ENCODE data around the gene SMURF2. TPM values are rescaled to one million over a fixed set of nuclear protein-coding genes. Genes with fewer than 3 reads are reported as not detected.

SMURF2 gene
- total and polyA plus RNA-seq, 9 of the 15 experiments (the other 6 are each of a cell fraction or from before 2014, with no cell fraction given): 3.8 to 22.0 (median 14.8) TPM

DNA sequence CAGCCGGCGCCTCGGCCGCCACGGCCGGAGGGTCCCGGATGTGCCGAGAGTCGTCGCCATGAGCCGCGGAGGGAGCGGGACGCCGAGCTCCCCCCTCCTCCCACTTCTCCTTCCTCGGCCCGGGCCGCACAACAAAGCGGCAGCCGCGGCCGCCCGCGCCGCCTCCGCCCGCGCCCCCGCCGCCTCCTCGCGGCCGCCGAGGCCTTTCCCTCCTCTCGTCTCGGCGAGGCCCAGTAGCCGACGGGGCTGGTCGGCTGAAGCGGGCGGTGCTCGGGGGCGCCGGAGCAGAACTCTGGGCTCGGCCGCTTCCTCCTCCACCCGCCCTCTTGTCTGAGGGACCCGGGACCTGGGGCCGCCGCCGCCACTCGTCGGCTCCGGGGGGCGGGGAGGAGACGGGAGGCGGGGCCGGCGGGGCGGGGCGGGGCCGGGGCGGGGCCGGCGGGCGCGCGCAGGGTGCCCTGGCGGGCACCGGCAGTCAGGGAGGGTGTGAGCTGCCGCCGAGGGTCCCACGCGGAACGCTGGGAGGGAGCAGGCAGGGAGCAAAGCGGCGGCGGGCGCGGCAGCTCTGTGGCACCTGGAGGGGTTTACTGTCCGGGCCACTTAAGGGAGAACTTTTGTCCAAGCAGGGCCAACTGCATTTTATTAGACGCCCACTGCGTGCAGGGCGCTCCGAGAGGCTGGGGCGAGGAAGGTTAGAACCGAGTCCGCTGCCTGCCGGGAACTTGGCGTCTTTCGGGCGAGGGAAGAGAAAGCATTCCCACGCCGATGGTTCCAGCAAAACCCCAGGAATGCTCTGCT lies at the start of gene SMURF2 (continued):
- TF ChIP-seq, protein P1, sequence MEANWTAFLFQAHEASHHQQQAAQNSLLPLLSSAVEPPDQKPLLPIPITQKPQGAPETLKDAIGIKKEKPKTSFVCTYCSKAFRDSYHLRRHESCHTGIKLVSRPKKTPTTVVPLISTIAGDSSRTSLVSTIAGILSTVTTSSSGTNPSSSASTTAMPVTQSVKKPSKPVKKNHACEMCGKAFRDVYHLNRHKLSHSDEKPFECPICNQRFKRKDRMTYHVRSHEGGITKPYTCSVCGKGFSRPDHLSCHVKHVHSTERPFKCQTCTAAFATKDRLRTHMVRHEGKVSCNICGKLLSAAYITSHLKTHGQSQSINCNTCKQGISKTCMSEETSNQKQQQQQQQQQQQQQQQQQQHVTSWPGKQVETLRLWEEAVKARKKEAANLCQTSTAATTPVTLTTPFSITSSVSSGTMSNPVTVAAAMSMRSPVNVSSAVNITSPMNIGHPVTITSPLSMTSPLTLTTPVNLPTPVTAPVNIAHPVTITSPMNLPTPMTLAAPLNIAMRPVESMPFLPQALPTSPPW (CRISPR knock-in tag; IDR thresholded peaks at IDR 0.05): peak; percentile 95
- TF ChIP-seq ILK (tag; IDR thresholded peaks at IDR 0.05; ENCODE audit: borderline replicate concordance, low read depth): no peak
- TF ChIP-seq ZNF785 (CRISPR knock-in tag; IDR thresholded peaks at IDR 0.05): no peak
- no peak for TF ChIP-seq CHCHD3 (CRISPR knock-in tag; IDR thresholded peaks at IDR 0.05)
- TF ChIP-seq STAG1 (CRISPR knock-in tag; IDR thresholded peaks at IDR 0.05; ENCODE audit: borderline replicate concordance): no peak
- TF ChIP-seq CBX2 (IDR thresholded peaks at IDR 0.05; ENCODE audit: insufficient read depth, low read length, poor library complexity, severe bottlenecking): no peak
- TF ChIP-seq PURB (CRISPR knock-in tag; IDR thresholded peaks at IDR 0.05; ENCODE audit: low read depth): no peak
- no peak for TF ChIP-seq MCM2 (IDR thresholded peaks at IDR 0.05; ENCODE audit: low read depth)
- TF ChIP-seq ZNF146 (CRISPR knock-in tag; IDR thresholded peaks at IDR 0.05; ENCODE audit: unreplicated experiment): no peak
- no peak for TF ChIP-seq RBM22 (IDR thresholded peaks at IDR 0.05; ENCODE audit: low read depth, low read length, poor library complexity, severe bottlenecking)
- peak; percentile 90 for TF ChIP-seq GATAD2B (IDR thresholded peaks at IDR 0.05; ENCODE audit: borderline replicate concordance)
- TF ChIP-seq XRCC4 (IDR thresholded peaks at IDR 0.05; ENCODE audit: extremely low read depth, insufficient read depth, insufficient read length): no peak
- TF ChIP-seq, protein P2, sequence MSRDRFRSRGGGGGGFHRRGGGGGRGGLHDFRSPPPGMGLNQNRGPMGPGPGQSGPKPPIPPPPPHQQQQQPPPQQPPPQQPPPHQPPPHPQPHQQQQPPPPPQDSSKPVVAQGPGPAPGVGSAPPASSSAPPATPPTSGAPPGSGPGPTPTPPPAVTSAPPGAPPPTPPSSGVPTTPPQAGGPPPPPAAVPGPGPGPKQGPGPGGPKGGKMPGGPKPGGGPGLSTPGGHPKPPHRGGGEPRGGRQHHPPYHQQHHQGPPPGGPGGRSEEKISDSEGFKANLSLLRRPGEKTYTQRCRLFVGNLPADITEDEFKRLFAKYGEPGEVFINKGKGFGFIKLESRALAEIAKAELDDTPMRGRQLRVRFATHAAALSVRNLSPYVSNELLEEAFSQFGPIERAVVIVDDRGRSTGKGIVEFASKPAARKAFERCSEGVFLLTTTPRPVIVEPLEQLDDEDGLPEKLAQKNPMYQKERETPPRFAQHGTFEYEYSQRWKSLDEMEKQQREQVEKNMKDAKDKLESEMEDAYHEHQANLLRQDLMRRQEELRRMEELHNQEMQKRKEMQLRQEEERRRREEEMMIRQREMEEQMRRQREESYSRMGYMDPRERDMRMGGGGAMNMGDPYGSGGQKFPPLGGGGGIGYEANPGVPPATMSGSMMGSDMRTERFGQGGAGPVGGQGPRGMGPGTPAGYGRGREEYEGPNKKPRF (IDR thresholded peaks at IDR 0.05; ENCODE audit: low read depth, low read length): no peak
- no peak for TF ChIP-seq FOXA3 (CRISPR knock-in tag; conservative IDR thresholded peaks at IDR 0.05 in 1 of 2, IDR thresholded peaks at IDR 0.05 in 1 of 2)
- TF ChIP-seq TAF15 (IDR thresholded peaks at IDR 0.05; ENCODE audit: low read depth, low read length): no peak
- no peak for TF ChIP-seq SOX6 (IDR thresholded peaks at IDR 0.05)
- no peak for TF ChIP-seq NUFIP1 (IDR thresholded peaks at IDR 0.05; ENCODE audit: partially characterized antibody)
- TF ChIP-seq NRF1 (conservative IDR thresholded peaks at IDR 0.05 in 1 of 2, IDR thresholded peaks at IDR 0.05 in 1 of 2): peak; percentile 7 to 9; a peak in 3 of 4 replicates
- TF ChIP-seq, protein P3, sequence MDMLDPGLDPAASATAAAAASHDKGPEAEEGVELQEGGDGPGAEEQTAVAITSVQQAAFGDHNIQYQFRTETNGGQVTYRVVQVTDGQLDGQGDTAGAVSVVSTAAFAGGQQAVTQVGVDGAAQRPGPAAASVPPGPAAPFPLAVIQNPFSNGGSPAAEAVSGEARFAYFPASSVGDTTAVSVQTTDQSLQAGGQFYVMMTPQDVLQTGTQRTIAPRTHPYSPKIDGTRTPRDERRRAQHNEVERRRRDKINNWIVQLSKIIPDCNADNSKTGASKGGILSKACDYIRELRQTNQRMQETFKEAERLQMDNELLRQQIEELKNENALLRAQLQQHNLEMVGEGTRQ (CRISPR knock-in tag; IDR thresholded peaks at IDR 0.05): no peak
- TF ChIP-seq KAT2B (IDR thresholded peaks at IDR 0.05; ENCODE audit: low read depth, low read length): no peak
- TF ChIP-seq ZKSCAN1 (IDR thresholded peaks at IDR 0.05; ENCODE audit: low read depth, low read length): no peak
- TF ChIP-seq CCNT2 (IDR thresholded peaks at IDR 0.05; ENCODE audit: borderline replicate concordance, extremely low read depth, insufficient read length, low read depth, low read length): peak; percentile 63
- no peak for TF ChIP-seq KLF10 (CRISPR knock-in tag; IDR thresholded peaks at IDR 0.05)

Measured in K562 (cell line).